Osteoblast (primary cell): Measurements from ENCODE around the gene OAS2. TPM values are rescaled to one million over a fixed set of nuclear protein-coding genes. Genes with fewer than 3 reads are reported as not detected.

ENCODE experiments used
- DNase-seq: peaks from one replicate; pipeline ENCODE4 v3.0.0; 2011; ENCODE audit warnings: low spot score, mixed read lengths; ENCODE audit not compliant: insufficient read length; ENCODE audit errors: missing footprints
- H2AFZ ChIP-seq: 2 replicates; pipeline ENCODE4 v1.6.0; 2011; ENCODE audit warnings: mild to moderate bottlenecking, low read length
- H3K27ac ChIP-seq: 2 replicates; pipeline ENCODE4 v1.5.1; 2011; ENCODE audit warnings: mild to moderate bottlenecking, low read depth, low read length, moderate library complexity
- H3K27me3 ChIP-seq: 2 replicates; pipeline ENCODE4 v1.6.0; 2012; ENCODE audit warnings: mild to moderate bottlenecking, control low read depth, inconsistent platforms, low read length, moderate library complexity; ENCODE audit not compliant: insufficient read depth
- H3K36me3 ChIP-seq: 2 replicates; pipeline ENCODE4 v1.5.1; 2011; ENCODE audit warnings: mild to moderate bottlenecking, low read length, control low read depth, moderate library complexity; ENCODE audit not compliant: insufficient read depth
- H3K4me1 ChIP-seq: 2 replicates; pipeline ENCODE4 v1.5.1; 2011; ENCODE audit warnings: mild to moderate bottlenecking, low read length, control low read depth, moderate library complexity; ENCODE audit not compliant: insufficient read depth
- H3K4me2 ChIP-seq: 2 replicates; pipeline ENCODE4 v1.6.0; 2011; ENCODE audit warnings: mild to moderate bottlenecking, low read length; ENCODE audit not compliant: insufficient read depth
- H3K4me3 ChIP-seq: fragments of 200-600 bp; sonication (generic); 3 replicates; pipeline ENCODE4 v1.5.1; 2012; ENCODE audit warnings: mild to moderate bottlenecking, low read length, inconsistent platforms; ENCODE audit not compliant: insufficient read depth
- H3K79me2 ChIP-seq: 2 replicates; pipeline ENCODE4 v1.6.0; 2012; ENCODE audit warnings: mild to moderate bottlenecking, low read length, control low read depth, inconsistent platforms; ENCODE audit not compliant: insufficient read depth
- H3K9me3 ChIP-seq: 2 replicates; pipeline ENCODE4 v1.5.1; 2011; ENCODE audit warnings: low read depth, low read length, control low read depth
- H4K20me1 ChIP-seq: 2 replicates; pipeline ENCODE4 v1.6.0; 2012; ENCODE audit warnings: mild to moderate bottlenecking, low read length, control low read depth; ENCODE audit not compliant: insufficient read depth
- total RNA-seq: library from RNA; depleted of rRNA; stranded (reverse); fragments of >200 nt; gene quantifications from 2 replicates; pipeline ENCODE4 v1.2.3, GENCODE V29; 2012
- TF ChIP-seq, protein P1 (sequence below): IDR thresholded peaks from 2 replicates; pipeline ENCODE4 v1.5.1; 2011; ENCODE audit warnings: mild to moderate bottlenecking, low read depth, low read length, moderate library complexity; ENCODE audit errors: extremely low read depth

OAS2 gene
- total RNA-seq, 1 donor = 18.1 TPM

DNA sequence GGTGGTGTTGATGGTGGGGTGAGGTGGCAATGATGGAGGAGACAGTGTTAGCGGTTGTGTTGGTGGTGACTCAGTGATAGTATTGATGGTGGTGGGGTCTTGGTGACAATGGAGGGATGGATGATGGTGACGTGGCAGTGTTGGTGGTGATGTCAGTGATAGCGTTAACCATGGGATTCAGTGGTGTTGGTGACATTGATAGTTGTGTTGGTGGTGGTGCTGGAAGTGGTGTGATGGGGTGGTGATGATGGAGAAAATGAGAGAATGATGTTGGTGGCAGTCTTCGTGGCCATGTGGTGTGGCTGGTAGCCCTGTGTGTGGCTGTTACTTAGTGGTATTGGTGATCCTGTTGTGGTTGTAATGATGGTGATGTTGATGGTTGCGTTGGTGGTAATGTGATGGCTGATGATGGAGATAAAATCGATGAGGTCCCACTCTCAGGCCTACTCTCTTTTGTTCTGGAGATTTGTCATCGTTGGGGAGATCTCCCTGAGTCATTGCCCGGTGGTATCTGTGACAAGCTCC lies 80.8 kb downstream of the OAS2 start:
- Histone ChIP-seq H3K4me2 (no peak overlapping the region), H3K27ac (no peak overlapping the region), H3K79me2 (no peaks in the 10 kb centered on the region), H3K9me3 (no peaks in the 10 kb centered on the region), H2AFZ (no peak overlapping the region), H3K27me3 (peaks cover 37% of the 10 kb centered on the region), H4K20me1 (no peaks in the 10 kb centered on the region), H3K4me3 (no peak overlapping the region), H3K36me3 (no peaks in the 10 kb centered on the region), H3K4me1 (no peaks in the 10 kb centered on the region)
- DNase-seq = peak; percentile 68
- TF ChIP-seq, protein P1, sequence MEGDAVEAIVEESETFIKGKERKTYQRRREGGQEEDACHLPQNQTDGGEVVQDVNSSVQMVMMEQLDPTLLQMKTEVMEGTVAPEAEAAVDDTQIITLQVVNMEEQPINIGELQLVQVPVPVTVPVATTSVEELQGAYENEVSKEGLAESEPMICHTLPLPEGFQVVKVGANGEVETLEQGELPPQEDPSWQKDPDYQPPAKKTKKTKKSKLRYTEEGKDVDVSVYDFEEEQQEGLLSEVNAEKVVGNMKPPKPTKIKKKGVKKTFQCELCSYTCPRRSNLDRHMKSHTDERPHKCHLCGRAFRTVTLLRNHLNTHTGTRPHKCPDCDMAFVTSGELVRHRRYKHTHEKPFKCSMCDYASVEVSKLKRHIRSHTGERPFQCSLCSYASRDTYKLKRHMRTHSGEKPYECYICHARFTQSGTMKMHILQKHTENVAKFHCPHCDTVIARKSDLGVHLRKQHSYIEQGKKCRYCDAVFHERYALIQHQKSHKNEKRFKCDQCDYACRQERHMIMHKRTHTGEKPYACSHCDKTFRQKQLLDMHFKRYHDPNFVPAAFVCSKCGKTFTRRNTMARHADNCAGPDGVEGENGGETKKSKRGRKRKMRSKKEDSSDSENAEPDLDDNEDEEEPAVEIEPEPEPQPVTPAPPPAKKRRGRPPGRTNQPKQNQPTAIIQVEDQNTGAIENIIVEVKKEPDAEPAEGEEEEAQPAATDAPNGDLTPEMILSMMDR = no peak

DNA sequence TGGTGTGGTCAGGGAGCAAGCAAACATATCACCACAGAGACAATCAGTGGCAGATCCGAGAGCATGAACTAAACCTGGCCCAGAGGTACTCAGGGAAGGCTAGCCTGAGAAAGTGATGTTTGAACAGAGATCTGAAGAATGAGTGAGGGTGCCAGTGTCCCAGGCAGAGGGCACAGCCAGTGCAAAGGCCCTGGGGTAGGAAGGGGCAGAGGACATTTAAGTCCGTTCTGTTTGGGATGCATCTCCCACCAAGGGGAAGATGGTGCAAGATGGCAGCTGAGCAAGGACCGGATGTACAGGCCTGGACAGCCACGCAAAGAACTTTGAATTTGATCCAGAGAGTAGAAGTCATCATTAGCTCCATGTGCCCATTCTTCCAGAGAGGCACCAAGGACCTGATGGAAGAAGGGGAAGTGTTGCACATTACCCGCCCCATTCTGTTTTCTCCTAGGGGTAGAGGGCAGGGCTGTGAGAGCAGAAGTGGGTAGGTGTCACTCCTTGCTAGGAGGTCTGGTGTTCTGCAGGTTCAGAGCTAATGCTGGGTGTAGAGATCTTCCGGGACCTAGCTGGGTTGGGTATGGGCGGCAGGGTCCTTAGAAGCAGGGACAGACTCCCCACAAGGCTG lies 82.1 kb downstream of the OAS2 start:
- H3K27me3 ChIP-seq = peaks cover 26% of the 10 kb centered on the region
- no peaks in the 10 kb centered on the region for H3K4me1 ChIP-seq
- TF ChIP-seq, protein P1 = no peak

DNA sequence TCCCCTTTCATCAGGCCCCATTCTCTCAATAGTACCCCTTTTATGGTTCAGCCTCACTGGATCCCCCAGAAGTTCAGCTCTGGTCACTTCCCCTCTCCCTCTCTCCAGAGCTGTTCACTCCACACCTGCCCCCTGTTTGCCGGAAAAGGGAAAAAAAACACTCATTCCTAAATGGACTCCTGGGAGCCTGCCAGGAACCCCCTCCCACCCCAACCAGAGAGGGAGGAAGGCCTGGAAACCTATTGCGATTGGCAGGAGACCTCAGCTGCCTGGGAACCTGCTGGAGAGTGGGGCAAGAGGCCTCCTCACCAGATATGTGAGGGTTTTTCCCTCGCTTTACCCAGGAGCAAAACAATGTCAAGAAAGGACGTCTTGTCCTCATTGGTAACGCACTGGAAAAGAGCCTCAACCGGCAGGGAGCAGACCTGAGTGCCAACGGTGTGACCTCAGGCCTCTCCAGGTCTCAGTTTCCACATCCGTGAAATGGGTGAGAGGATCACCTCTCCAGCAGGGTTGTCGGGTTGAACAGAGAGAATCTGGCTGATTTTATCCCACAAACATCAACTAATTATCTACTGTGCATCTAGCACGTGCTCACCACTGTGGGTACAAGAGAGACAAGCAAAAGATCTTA lies 82.9 kb downstream of the OAS2 start:
- no peak overlapping the region for H3K4me2 ChIP-seq
- peak; percentile 67 for DNase-seq
- no peaks in the 10 kb centered on the region for H3K79me2 ChIP-seq
- H3K27me3 ChIP-seq = peaks cover 19% of the 10 kb centered on the region
- TF ChIP-seq, protein P1 = no peak
- H2AFZ ChIP-seq = no peak overlapping the region
- H4K20me1 ChIP-seq = no peaks in the 10 kb centered on the region
- H3K9me3 ChIP-seq = no peaks in the 10 kb centered on the region
- no peak overlapping the region for H3K4me3 ChIP-seq
- H3K36me3 ChIP-seq = no peaks in the 10 kb centered on the region
- H3K4me1 ChIP-seq = no peaks in the 10 kb centered on the region
- no peak overlapping the region for H3K27ac ChIP-seq

More for the DNA sequence above, 82.1 kb downstream of the OAS2 start:
- Histone ChIP-seq H4K20me1 (no peaks in the 10 kb centered on the region), H3K27ac (no peak overlapping the region), H3K4me3 (no peak overlapping the region), H3K79me2 (no peaks in the 10 kb centered on the region), H3K36me3 (no peaks in the 10 kb centered on the region), H2AFZ (no peak overlapping the region), H3K9me3 (no peaks in the 10 kb centered on the region), H3K4me2 (no peak overlapping the region)
- DNase-seq = peak; percentile 30

Other genes with a start within 250 kb of the OAS2 start
- not detected in 2 replicates for gene RPH3A, start 186.8 kb upstream of the OAS2 start, total RNA-seq
- 0.59 and 3.6 TPM in 2 replicates for gene OAS1, start 71.6 kb upstream of the OAS2 start, total RNA-seq
- gene OAS3, start 40.0 kb upstream of the OAS2 start, total RNA-seq = 1.8 and 6.9 TPM in 2 replicates
- gene DTX1, start 78.2 kb downstream of the OAS2 start, total RNA-seq = under 0.01 TPM in 2 replicates
- gene RASAL1, start 157.2 kb downstream of the OAS2 start, total RNA-seq = not detected in 2 replicates
- not detected in 2 replicates for gene CFAP73, start 171.2 kb downstream of the OAS2 start, total RNA-seq
- 40.2 and 49.5 TPM in 2 replicates for gene DDX54, start 207.0 kb downstream of the OAS2 start, total RNA-seq
- 20.0 and 22.4 TPM in 2 replicates for gene RITA1, start 207.2 kb downstream of the OAS2 start, total RNA-seq
- 25.7 and 28.9 TPM in 2 replicates for gene TPCN1, start 242.9 kb downstream of the OAS2 start, total RNA-seq